Trophoblast cell (in vitro differentiated cells and primary cell): ENCODE data around the gene GNB1.
"Not testable (repeated sequence)": the region's sequence is repeated elsewhere in the genome, so short reads cannot be mapped to it uniquely, and the experiment has no call there.

Source experiments
- DNase-seq, 2 donors: peaks; one replicate each; pipeline ENCODE4 v3.0.0-alpha.2; 2016
- H2AFZ ChIP-seq: 2 replicates; pipeline ENCODE4 v1.6.1; 2013; ENCODE audit warnings: low read length, moderate library complexity, mild to moderate bottlenecking; ENCODE audit not compliant: insufficient read depth, poor library complexity
- H2AK5ac ChIP-seq: 2 replicates; pipeline ENCODE4 v1.6.1; 2013; ENCODE audit warnings: mild to moderate bottlenecking, low read length
- H2BK120ac ChIP-seq: 2 replicates; pipeline ENCODE4 v1.6.1; 2013; ENCODE audit warnings: low read length, mild to moderate bottlenecking, moderate library complexity; ENCODE audit not compliant: insufficient read depth, poor library complexity
- H2BK12ac ChIP-seq: 2 replicates; pipeline ENCODE4 v1.6.1; 2013; ENCODE audit warnings: mild to moderate bottlenecking, low read length, moderate library complexity
- H2BK5ac ChIP-seq: 2 replicates; pipeline ENCODE4 v1.6.1; 2013; ENCODE audit warnings: low read length, low read depth, moderate library complexity, mild to moderate bottlenecking; ENCODE audit not compliant: poor library complexity
- H3K14ac ChIP-seq: 2 replicates; pipeline ENCODE4 v1.6.1; 2013; ENCODE audit warnings: mild to moderate bottlenecking, low read length
- H3K18ac ChIP-seq: 2 replicates; pipeline ENCODE4 v1.6.1; 2013; ENCODE audit warnings: mild to moderate bottlenecking, low read length
- H3K23ac ChIP-seq: 2 replicates; pipeline ENCODE4 v1.6.1; 2013; ENCODE audit warnings: low read length
- H3K27ac ChIP-seq: 2 replicates; pipeline ENCODE4 v1.5.1; 2013; ENCODE audit warnings: low read depth, mild to moderate bottlenecking, inconsistent platforms, low read length, moderate library complexity
- H3K27me3 ChIP-seq: 2 replicates; pipeline ENCODE4 v1.6.1; 2013; ENCODE audit warnings: inconsistent platforms, mild to moderate bottlenecking, low read length, moderate library complexity; ENCODE audit not compliant: insufficient read depth
- H3K36me3 ChIP-seq, 2 experiments: 1 replicate in 1 of 2; 2 replicates in 1 of 2; pipeline ENCODE4 v1.6.1; 2013; ENCODE audit warnings: low read length in 2 of 2, mild to moderate bottlenecking in 2 of 2, moderate library complexity in 1 of 2; ENCODE audit not compliant: insufficient read depth in 2 of 2, control insufficient read depth in 1 of 2
- H3K4ac ChIP-seq: 2 replicates; pipeline ENCODE4 v1.6.1; 2013; ENCODE audit warnings: low read depth, mild to moderate bottlenecking, low read length, moderate library complexity
- H3K4me1 ChIP-seq, 2 experiments: 1 replicate in 1 of 2; 2 replicates in 1 of 2; pipeline ENCODE4 v1.6.1; 2013; ENCODE audit warnings: low read length in 2 of 2, mild to moderate bottlenecking in 2 of 2, moderate library complexity in 1 of 2; ENCODE audit not compliant: insufficient read depth in 2 of 2, control insufficient read depth in 1 of 2
- H3K4me2 ChIP-seq: 2 replicates; pipeline ENCODE4 v1.6.1; 2013; ENCODE audit warnings: inconsistent platforms, mild to moderate bottlenecking, low read length, moderate library complexity
- H3K4me3 ChIP-seq: 2 replicates; pipeline ENCODE4 v1.5.1; 2013; ENCODE audit warnings: mild to moderate bottlenecking, low read depth, low read length, inconsistent platforms
- H3K79me1 ChIP-seq: one replicate; pipeline ENCODE4 v1.6.1; 2013; ENCODE audit warnings: low read length
- H3K79me2 ChIP-seq: 2 replicates; pipeline ENCODE4 v1.6.1; 2013; ENCODE audit warnings: low read length, mild to moderate bottlenecking; ENCODE audit not compliant: control insufficient read depth, insufficient read depth, poor library complexity
- H3K9ac ChIP-seq: 2 replicates; pipeline ENCODE4 v1.6.1; 2013; ENCODE audit warnings: mild to moderate bottlenecking, low read length
- H3K9me3 ChIP-seq: 2 replicates; pipeline ENCODE4 v1.6.1; 2013; ENCODE audit warnings: low read depth, mild to moderate bottlenecking, control low read depth, inconsistent platforms, low read length; ENCODE audit not compliant: insufficient read depth
- H4K12ac ChIP-seq: 2 replicates; pipeline ENCODE4 v1.6.1; 2013; ENCODE audit warnings: low read depth, mild to moderate bottlenecking, low read length, moderate library complexity
- H4K8ac ChIP-seq: 2 replicates; pipeline ENCODE4 v1.6.1; 2013; ENCODE audit warnings: low read depth, mild to moderate bottlenecking, low read length, moderate library complexity
- H4K91ac ChIP-seq: one replicate; pipeline ENCODE4 v1.6.1; 2013; ENCODE audit warnings: low read depth, mild to moderate bottlenecking, low read length, moderate library complexity
- WGBS: extraction: QIAGEN DNeasy Blood & Tissue Kit; methylation state at CpG from one replicate; pipeline ENCODE4 v1.1.7; 2013; ENCODE audit warnings: missing lambda C conversion rate; ENCODE audit not compliant: insufficient read length, insufficient coverage; ENCODE audit errors: extremely low coverage; 5-methylcytosine and 5-hydroxymethylcytosine counted together

Gene GNB1

GRCh38 chr1:1889847-1890505, 911 bp downstream of the GNB1 start:
- peak overlapping the region; percentile 98 for H3K4ac ChIP-seq
- H2BK120ac ChIP-seq: peak overlapping the region; percentile 78
- no peaks in the 10 kb centered on the region for H3K27me3 ChIP-seq
- H2BK5ac ChIP-seq: peak overlapping the region; percentile 94
- H4K91ac ChIP-seq: peak overlapping the region; percentile 89
- no CpG with 5 or more reads among the region's 88 CpGs for WGBS
- H3K36me3 ChIP-seq: no peaks in the 10 kb centered on the region
- peak overlapping the region; percentile 76 for H4K12ac ChIP-seq
- peaks cover 29% of the 10 kb centered on the region for H3K79me2 ChIP-seq
- H2BK12ac ChIP-seq: no peak overlapping the region
- peak; percentile 27 to 55 for DNase-seq
- peak overlapping the region; percentile 68 for H4K8ac ChIP-seq
- peak overlapping the region; percentile 85 for H3K4me3 ChIP-seq
- peak overlapping the region; percentile 67 for H2AK5ac ChIP-seq
- no peaks in the 10 kb centered on the region for H3K9me3 ChIP-seq
- H3K79me1 ChIP-seq: peaks cover 13% of the 10 kb centered on the region
- peak overlapping the region; percentile 57 for H3K4me2 ChIP-seq
- peak overlapping the region; percentile 15 for H2AFZ ChIP-seq
- H3K27ac ChIP-seq: peak overlapping the region; percentile 88
- peak overlapping the region; percentile 89 for H3K9ac ChIP-seq
- peak overlapping the region; percentile 73 for H3K18ac ChIP-seq
- H3K14ac ChIP-seq: peak overlapping the region; percentile 71
- no peak overlapping the region for H3K23ac ChIP-seq
- peaks cover 6 to 20% of the 10 kb centered on the region in 2 experiments for H3K4me1 ChIP-seq

- H3K14ac ChIP-seq: no peak overlapping the region
- H3K4me2 ChIP-seq: peak overlapping the region; percentile 57
- peaks cover 31% of the 10 kb centered on the region for H3K79me2 ChIP-seq
- H3K23ac ChIP-seq: no peak overlapping the region
- H3K79me1 ChIP-seq: peaks cover 13% of the 10 kb centered on the region
- H3K18ac ChIP-seq: no peak overlapping the region
- H2BK5ac ChIP-seq: no peak overlapping the region
- H3K36me3 ChIP-seq: no peaks in the 10 kb centered on the region
- no peaks in the 10 kb centered on the region for H3K27me3 ChIP-seq
- peak overlapping the region; percentile 65 for H3K4me3 ChIP-seq
- no peak overlapping the region for H3K27ac ChIP-seq
- peaks cover 7 to 17% of the 10 kb centered on the region in 2 experiments for H3K4me1 ChIP-seq
- DNase-seq: peak in 1 of 2 donors; percentile 29
- H4K91ac ChIP-seq: no peak overlapping the region
- no peak overlapping the region for H2BK12ac ChIP-seq
- peak overlapping the region; percentile 52 for H2AK5ac ChIP-seq
- no peak overlapping the region for H2BK120ac ChIP-seq
- no peak overlapping the region for H4K8ac ChIP-seq
- no peak overlapping the region for H3K9ac ChIP-seq
- H4K12ac ChIP-seq: no peak overlapping the region
- WGBS: no CpG with 5 or more reads among the region's 9 CpGs
- peak overlapping the region; percentile 99 for H3K4ac ChIP-seq
- no peak overlapping the region for H2AFZ ChIP-seq
- no peaks in the 10 kb centered on the region for H3K9me3 ChIP-seq
Measured at GRCh38 chr1:1889090-1889750, 1.7 kb downstream of the GNB1 start.

- not testable (repeated sequence) for H3K9ac ChIP-seq, H2BK5ac ChIP-seq, H3K36me3 ChIP-seq, H4K91ac ChIP-seq, H3K27ac ChIP-seq, H3K4me2 ChIP-seq, H3K23ac ChIP-seq, H3K18ac ChIP-seq, H2BK120ac ChIP-seq, H3K4me1 ChIP-seq, H4K12ac ChIP-seq, H3K27me3 ChIP-seq, H2BK12ac ChIP-seq, H3K14ac ChIP-seq, H2AFZ ChIP-seq, H3K4ac ChIP-seq, H3K4me3 ChIP-seq, DNase-seq, H3K79me1 ChIP-seq, H4K8ac ChIP-seq, H3K9me3 ChIP-seq, H2AK5ac ChIP-seq
- no CpG with 5 or more reads among the region's 11 CpGs for WGBS
- peaks cover 51% of the 10 kb centered on the region for H3K79me2 ChIP-seq
Measured at GRCh38 chr1:1883890-1884289, 7.0 kb downstream of the GNB1 start.

GRCh38 chr1:1883092-1883873, 7.6 kb downstream of the GNB1 start:
- Histone ChIP-seq H4K12ac (no peak overlapping the region), H2AK5ac (no peak overlapping the region), H3K79me1 (no peaks in the 10 kb centered on the region), H3K4me2 (no peak overlapping the region), H3K27ac (no peak overlapping the region), H3K14ac (no peak overlapping the region), H3K9ac (no peak overlapping the region), H2AFZ (no peak overlapping the region), H4K91ac (no peak overlapping the region), H3K4me1 (peaks cover 3% of the 10 kb centered on the region in 2 experiments), H2BK12ac (no peak overlapping the region), H3K36me3 (peaks cover 8 to 10% of the 10 kb centered on the region in 2 experiments), H3K4me3 (no peak overlapping the region), H2BK5ac (no peak overlapping the region), H3K4ac (peak overlapping the region; percentile 96), H3K27me3 (no peaks in the 10 kb centered on the region), H4K8ac (no peak overlapping the region), H3K23ac (no peak overlapping the region), H3K9me3 (no peaks in the 10 kb centered on the region), H2BK120ac (no peak overlapping the region), H3K79me2 (peaks cover 53% of the 10 kb centered on the region), H3K18ac (no peak overlapping the region)
- WGBS: no CpG with 5 or more reads among the region's 4 CpGs
- DNase-seq: peak in 1 of 2 donors; percentile 56
